HepG2 (cell line): ENCODE measurements around the gene JPT1. TPM values are rescaled to one million over a fixed set of nuclear protein-coding genes. Genes with fewer than 3 reads are reported as not detected.
A peak's percentile ranks its signal among the peaks of the same experiment; 100 is the strongest.

Experiments used
- CHCHD3 ChIP-seq: sonication (generic); formaldehyde crosslinking; IDR thresholded peaks from 2 replicates; pipeline ENCODE4 v1.8.0; 2022; ENCODE audit warnings: mild to moderate bottlenecking, missing genetic modification reagents, moderate library complexity
- DBP ChIP-seq: sonication (generic); formaldehyde crosslinking; IDR thresholded peaks from 2 replicates; pipeline ENCODE4 v1.4.0; 2020; ENCODE audit warnings: missing genetic modification reagents; ENCODE audit errors: not compliant biosample characterization
- DPF2 ChIP-seq: sonication (generic); formaldehyde crosslinking; IDR thresholded peaks from 2 replicates; pipeline ENCODE4 v1.4.0; 2020; ENCODE audit warnings: mild to moderate bottlenecking, low read depth, missing genetic modification reagents, borderline replicate concordance
- ELF1 ChIP-seq: sonication (generic); formaldehyde crosslinking; IDR thresholded peaks from 2 replicates; pipeline ENCODE4 v1.4.0; 2020; ENCODE audit warnings: missing genetic modification reagents
- HINFP ChIP-seq: sonication (generic); formaldehyde crosslinking; IDR thresholded peaks from 2 replicates; pipeline ENCODE4 v1.4.0; 2020; ENCODE audit warnings: low read depth, mild to moderate bottlenecking, missing genetic modification reagents
- MYNN ChIP-seq: sonication (generic); formaldehyde crosslinking; IDR thresholded peaks from 2 replicates; pipeline ENCODE4 v1.4.0; 2020; ENCODE audit warnings: mild to moderate bottlenecking, low read depth, missing genetic modification reagents
- NFE2L1 ChIP-seq: sonication (generic); formaldehyde crosslinking; IDR thresholded peaks from 2 replicates; pipeline ENCODE4 v1.4.0; 2020; ENCODE audit warnings: missing genetic modification reagents, mild to moderate bottlenecking, borderline replicate concordance
- RAD51 ChIP-seq: fragments of 450-650 bp; IDR thresholded peaks from 2 replicates; pipeline ENCODE4 v1.6.1; 2016; ENCODE audit warnings: borderline replicate concordance
- SRSF1 ChIP-seq: fragments of 200-400 bp; formaldehyde crosslinking; optimal IDR thresholded peaks from 2 replicates; pipeline ENCODE3; 2017; ENCODE audit warnings: mild to moderate bottlenecking, low read depth, low read length, moderate library complexity
- TBL1XR1 ChIP-seq: fragments of 150-350 bp; IDR thresholded peaks from 2 replicates; pipeline ENCODE4 v1.6.1; 2014; ENCODE audit warnings: borderline replicate concordance, low read length; ENCODE audit not compliant: partially characterized antibody
- ZFP37 ChIP-seq: sonication (generic); formaldehyde crosslinking; IDR thresholded peaks from 2 replicates; pipeline ENCODE4 v1.4.0; 2020; ENCODE audit warnings: missing genetic modification reagents, borderline replicate concordance
- ZKSCAN1 ChIP-seq: fragments of 150-350 bp; IDR thresholded peaks from 2 replicates; pipeline ENCODE4 v1.6.1; 2014; ENCODE audit warnings: low read length
- ZMYM2 ChIP-seq: sonication (generic); formaldehyde crosslinking; IDR thresholded peaks from 2 replicates; pipeline ENCODE4 v1.8.0; 2022; ENCODE audit warnings: mild to moderate bottlenecking, missing genetic modification reagents
- ZNF20 ChIP-seq: sonication (generic); formaldehyde crosslinking; IDR thresholded peaks from 2 replicates; pipeline ENCODE4 v1.4.0; 2020; ENCODE audit warnings: mild to moderate bottlenecking, moderate library complexity, missing genetic modification reagents
- ZNF282 ChIP-seq: fragments of 450-650 bp; IDR thresholded peaks from 2 replicates; pipeline ENCODE4 v1.6.1; 2018; ENCODE audit not compliant: partially characterized antibody
- ZNF354B ChIP-seq: sonication (generic); formaldehyde crosslinking; IDR thresholded peaks from 2 replicates; pipeline ENCODE4 v1.8.0; 2022; ENCODE audit warnings: mild to moderate bottlenecking, missing genetic modification reagents
- ZNF432 ChIP-seq: sonication (generic); formaldehyde crosslinking; IDR thresholded peaks from 2 replicates; pipeline ENCODE4 v1.5.0; 2020; ENCODE audit warnings: missing genetic modification reagents, mild to moderate bottlenecking, borderline replicate concordance
- ZNF451 ChIP-seq: sonication (generic); formaldehyde crosslinking; IDR thresholded peaks from 2 replicates; pipeline ENCODE4 v1.5.0; 2020; ENCODE audit warnings: mild to moderate bottlenecking, missing genetic modification reagents
- ZNF546 ChIP-seq: sonication (generic); formaldehyde crosslinking; conservative IDR thresholded peaks from 2 replicates; pipeline ENCODE4 v1.8.1; 2023; ENCODE audit warnings: mild to moderate bottlenecking, missing genetic modification reagents
- ZNF597 ChIP-seq: sonication (generic); formaldehyde crosslinking; IDR thresholded peaks from 2 replicates; pipeline ENCODE4 v1.5.0; 2020; ENCODE audit warnings: missing genetic modification reagents
- ZNF776 ChIP-seq: sonication (generic); formaldehyde crosslinking; IDR thresholded peaks from 2 replicates; pipeline ENCODE4 v1.4.0; 2020; ENCODE audit warnings: mild to moderate bottlenecking, missing genetic modification reagents
- ZNF891 ChIP-seq: sonication (generic); formaldehyde crosslinking; IDR thresholded peaks from 2 replicates; pipeline ENCODE4 v1.5.0; 2020; ENCODE audit warnings: mild to moderate bottlenecking, missing genetic modification reagents
- polyA plus RNA-seq, 8 experiments: library from polyadenylated mRNA; depleted of rRNA in 3 of 8; stranded (reverse) in 7 of 8; unstranded in 1 of 8; fragments of >200 nt; fragmentation: Illumina TruSeq in 4 of 8; extraction: Trizol in 4 of 8; gene quantifications; 2 replicates each; pipeline versions ENCODE4 v1.2.1 to v1.2.3, GENCODE V29; 2011 to 2016; ENCODE audit warnings: low read depth in 4 of 8, missing spikeins in 1 of 8, mixed read lengths in 1 of 8; ENCODE audit not compliant: insufficient read depth in 1 of 8
- total RNA-seq, 5 experiments: library from RNA; depleted of rRNA; stranded (reverse); fragments of >200 nt; fragmentation: Illumina TruSeq; extraction: Trizol; gene quantifications; 2 replicates each; pipeline ENCODE4 v1.2.3, GENCODE V29; 2016; ENCODE audit warnings: low read depth in 1 of 5
- TF ChIP-seq, protein P1 (sequence below): sonication (generic); formaldehyde crosslinking; IDR thresholded peaks from 2 replicates; pipeline ENCODE4 v1.8.0; 2022; ENCODE audit warnings: mild to moderate bottlenecking, missing genetic modification reagents, moderate library complexity
- TF ChIP-seq, protein P2 (sequence below): sonication (generic); formaldehyde crosslinking; IDR thresholded peaks from 2 replicates; pipeline ENCODE4 v1.5.0; 2020; ENCODE audit warnings: mild to moderate bottlenecking, missing genetic modification reagents

The JPT1 gene
- total and polyA plus RNA-seq, 2 of the 13 experiments (the other 11 are each of a cell fraction or from before 2014, with no cell fraction given), result 43.3 to 256 TPM

DNA sequence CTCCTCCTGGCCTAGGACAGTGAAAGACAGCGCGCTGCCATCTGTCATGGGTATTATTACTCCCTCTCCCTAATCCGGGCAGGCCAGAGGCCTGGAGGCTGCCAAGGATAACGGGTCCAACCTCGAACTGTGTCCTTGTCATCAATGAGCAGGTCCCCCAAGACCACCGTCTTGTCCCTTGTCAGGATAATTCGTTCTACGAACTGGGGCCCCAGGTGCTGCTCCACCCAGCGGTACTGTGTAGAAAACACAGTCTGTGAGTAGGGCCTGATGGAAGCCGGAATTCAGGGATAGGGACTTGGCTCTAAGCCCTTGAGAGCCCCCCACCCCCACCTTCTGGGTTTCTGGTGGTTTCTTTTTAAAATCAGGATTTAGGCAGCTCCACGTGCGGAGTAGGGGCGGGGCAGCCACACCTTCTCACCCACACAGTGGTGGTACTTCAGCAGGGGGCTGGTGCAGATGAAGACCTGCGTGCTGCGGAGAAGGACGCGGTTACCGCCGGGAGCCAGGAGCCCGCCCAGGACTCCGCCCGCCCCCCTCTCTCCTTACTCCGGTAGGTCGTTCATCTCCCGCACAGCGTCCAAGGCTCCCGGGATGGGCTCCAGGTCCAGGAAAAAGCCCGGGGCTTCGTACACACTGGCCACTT, 23.6 kb downstream of the JPT1 start (continued):
- no peak for TF ChIP-seq ZNF432 (CRISPR knock-in tag)
- TF ChIP-seq ZKSCAN1, result no peak
- no peak for TF ChIP-seq DPF2
- no peak for TF ChIP-seq HINFP (CRISPR knock-in tag)
- TF ChIP-seq CHCHD3 (CRISPR knock-in tag), result 0 out of 2 replicates have a peak, but pooled peaks have one; percentile 17
- TF ChIP-seq ZFP37 (CRISPR knock-in tag), result peak; percentile 51; the same call in 1 of the 2 replicates
- no peak for TF ChIP-seq ZNF451 (CRISPR knock-in tag)
- TF ChIP-seq SRSF1, result no peak
- no peak for TF ChIP-seq ZNF354B (CRISPR knock-in tag)
- TF ChIP-seq NFE2L1, result no peak
- TF ChIP-seq DBP (CRISPR knock-in tag), result no peak
- TF ChIP-seq ELF1 (CRISPR knock-in tag), result no peak
- no peak for TF ChIP-seq ZNF597
- no peak for TF ChIP-seq ZNF546 (CRISPR knock-in tag)
- no peak for TF ChIP-seq ZNF282
- TF ChIP-seq ZMYM2 (CRISPR knock-in tag), result no peak
- peak; percentile 43; the same call in 1 of the 2 replicates for TF ChIP-seq ZNF891
- TF ChIP-seq MYNN, result 0 out of 2 replicates have a peak, but pooled peaks have one; percentile 47
- TF ChIP-seq ZNF776 (CRISPR knock-in tag), result no peak
- no peak for TF ChIP-seq ZNF20 (CRISPR knock-in tag)
- TF ChIP-seq, protein P1, sequence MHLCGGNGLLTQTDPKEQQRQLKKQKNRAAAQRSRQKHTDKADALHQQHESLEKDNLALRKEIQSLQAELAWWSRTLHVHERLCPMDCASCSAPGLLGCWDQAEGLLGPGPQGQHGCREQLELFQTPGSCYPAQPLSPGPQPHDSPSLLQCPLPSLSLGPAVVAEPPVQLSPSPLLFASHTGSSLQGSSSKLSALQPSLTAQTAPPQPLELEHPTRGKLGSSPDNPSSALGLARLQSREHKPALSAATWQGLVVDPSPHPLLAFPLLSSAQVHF, result no peak
- TF ChIP-seq, protein P2, sequence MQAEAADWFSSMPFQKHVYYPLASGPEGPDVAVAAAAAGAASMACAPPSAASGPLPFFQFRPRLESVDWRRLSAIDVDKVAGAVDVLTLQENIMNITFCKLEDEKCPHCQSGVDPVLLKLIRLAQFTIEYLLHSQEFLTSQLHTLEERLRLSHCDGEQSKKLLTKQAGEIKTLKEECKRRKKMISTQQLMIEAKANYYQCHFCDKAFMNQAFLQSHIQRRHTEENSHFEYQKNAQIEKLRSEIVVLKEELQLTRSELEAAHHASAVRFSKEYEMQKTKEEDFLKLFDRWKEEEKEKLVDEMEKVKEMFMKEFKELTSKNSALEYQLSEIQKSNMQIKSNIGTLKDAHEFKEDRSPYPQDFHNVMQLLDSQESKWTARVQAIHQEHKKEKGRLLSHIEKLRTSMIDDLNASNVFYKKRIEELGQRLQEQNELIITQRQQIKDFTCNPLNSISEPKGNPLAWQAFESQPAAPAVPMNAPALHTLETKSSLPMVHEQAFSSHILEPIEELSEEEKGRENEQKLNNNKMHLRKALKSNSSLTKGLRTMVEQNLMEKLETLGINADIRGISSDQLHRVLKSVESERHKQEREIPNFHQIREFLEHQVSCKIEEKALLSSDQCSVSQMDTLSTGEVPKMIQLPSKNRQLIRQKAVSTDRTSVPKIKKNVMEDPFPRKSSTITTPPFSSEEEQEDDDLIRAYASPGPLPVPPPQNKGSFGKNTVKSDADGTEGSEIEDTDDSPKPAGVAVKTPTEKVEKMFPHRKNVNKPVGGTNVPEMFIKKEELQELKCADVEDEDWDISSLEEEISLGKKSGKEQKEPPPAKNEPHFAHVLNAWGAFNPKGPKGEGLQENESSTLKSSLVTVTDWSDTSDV, result no peak
- TF ChIP-seq TBL1XR1, result no peak
- no peak for TF ChIP-seq RAD51
